Liver (tissue), 9 donors: ENCODE data around the gene ROR1. TPM values are rescaled to one million over a fixed set of nuclear protein-coding genes. Genes with fewer than 3 reads are reported as not detected.

Experiments
- DNase-seq: peaks from one replicate; pipeline ENCODE4 v3.0.0-alpha.2; 2017; ENCODE audit warnings: low spot score
- H3K27ac ChIP-seq, 2 donors: one replicate each; pipeline ENCODE4 v1.7.0; 2013; ENCODE audit warnings: inconsistent platforms in 2 of 2, low read length in 2 of 2, control low read depth in 1 of 2, low read depth in 1 of 2, mild to moderate bottlenecking in 1 of 2
- H3K27me3 ChIP-seq, 4 donors: one replicate each; pipeline versions ENCODE4 v1.6.1 to v1.7.0; 2013; ENCODE audit warnings: low read length in 3 of 4, inconsistent platforms in 1 of 4, mild to moderate bottlenecking in 1 of 4, moderate library complexity in 1 of 4; ENCODE audit not compliant: control insufficient read depth in 4 of 4, insufficient read depth in 4 of 4
- H3K36me3 ChIP-seq, 4 donors: one replicate each; pipeline versions ENCODE4 v1.6.1 to v1.7.0; 2013; ENCODE audit warnings: low read length in 3 of 4, mild to moderate bottlenecking in 3 of 4, low read depth in 1 of 4, moderate library complexity in 1 of 4; ENCODE audit not compliant: control insufficient read depth in 4 of 4, insufficient read depth in 3 of 4
- H3K4me1 ChIP-seq, 4 donors: one replicate each; pipeline versions ENCODE4 v1.6.1 to v1.7.0; 2013; ENCODE audit warnings: low read length in 3 of 4, mild to moderate bottlenecking in 3 of 4, moderate library complexity in 1 of 4; ENCODE audit not compliant: control insufficient read depth in 4 of 4, insufficient read depth in 4 of 4
- H3K4me3 ChIP-seq, 3 donors: one replicate each; pipeline versions ENCODE4 v1.6.1 to v1.7.0; 2013; ENCODE audit warnings: low read length in 3 of 3, control low read depth in 1 of 3, low read depth in 1 of 3, mild to moderate bottlenecking in 1 of 3
- H3K9ac ChIP-seq, 2 donors: one replicate each; pipeline ENCODE4 v1.7.0; 2013; ENCODE audit warnings: low read length in 2 of 2, mild to moderate bottlenecking in 2 of 2, moderate library complexity in 2 of 2, control low read depth in 1 of 2, low read depth in 1 of 2
- H3K9me3 ChIP-seq, 4 donors: one replicate each; pipeline versions ENCODE4 v1.6.1 to v1.7.0; 2013; ENCODE audit warnings: low read length in 3 of 4; ENCODE audit not compliant: control insufficient read depth in 4 of 4
- EGR1 ChIP-seq, 2 donors: IDR thresholded peaks; 2 replicates each; pipeline ENCODE4 v1.6.1; 2016 to 2018; ENCODE audit warnings: antibody characterized with exemption in 2 of 2, low read depth in 2 of 2
- FOXA1 ChIP-seq: IDR thresholded peaks from 2 replicates; pipeline ENCODE4 v1.6.1; 2016; ENCODE audit warnings: antibody characterized with exemption
- FOXA2 ChIP-seq: IDR thresholded peaks from 2 replicates; pipeline ENCODE4 v1.6.1; 2016; ENCODE audit warnings: antibody characterized with exemption
- GABPA ChIP-seq, 2 donors: IDR thresholded peaks in 1 of 2; conservative IDR thresholded peaks in 1 of 2; 2 replicates each; pipeline ENCODE4 v1.6.1; 2016; ENCODE audit warnings: antibody characterized with exemption in 2 of 2, mild to moderate bottlenecking in 1 of 2, moderate library complexity in 1 of 2
- HNF4A ChIP-seq, 2 donors: conservative IDR thresholded peaks; 2 replicates each; pipeline ENCODE4 v1.6.1; 2016; ENCODE audit warnings: antibody characterized with exemption in 2 of 2, mild to moderate bottlenecking in 2 of 2
- HNF4G ChIP-seq: IDR thresholded peaks from 2 replicates; pipeline ENCODE4 v1.6.1; 2016; ENCODE audit warnings: antibody characterized with exemption
- JUND ChIP-seq, 2 donors: IDR thresholded peaks; 2 replicates each; pipeline ENCODE4 v1.6.1; 2016; ENCODE audit warnings: antibody characterized with exemption in 2 of 2
- NR2F2 ChIP-seq: IDR thresholded peaks from 2 replicates; pipeline ENCODE4 v1.6.1; 2016; ENCODE audit warnings: antibody characterized with exemption
- RAD21 ChIP-seq, 2 donors: IDR thresholded peaks; 2 replicates each; pipeline ENCODE4 v1.6.1; 2016; ENCODE audit warnings: antibody characterized with exemption in 2 of 2, mild to moderate bottlenecking in 2 of 2
- RXRA ChIP-seq, 2 donors: IDR thresholded peaks; 2 replicates each; pipeline ENCODE4 v1.6.1; 2017 to 2018; ENCODE audit warnings: antibody characterized with exemption in 2 of 2, mild to moderate bottlenecking in 1 of 2
- SP1 ChIP-seq: IDR thresholded peaks from 2 replicates; pipeline ENCODE4 v1.6.1; 2018; ENCODE audit warnings: antibody characterized with exemption, mild to moderate bottlenecking
- TAF1 ChIP-seq: conservative IDR thresholded peaks from 2 replicates; pipeline ENCODE4 v1.6.1; 2016; ENCODE audit warnings: antibody characterized with exemption, mild to moderate bottlenecking
- YY1 ChIP-seq: IDR thresholded peaks from 2 replicates; pipeline ENCODE4 v1.6.1; 2016; ENCODE audit warnings: antibody characterized with exemption, mild to moderate bottlenecking
- WGBS: extraction: QIAGEN DNeasy Blood & Tissue Kit; methylation state at CpG from one replicate; pipeline ENCODE4 v1.1.7; 2013; 5-methylcytosine and 5-hydroxymethylcytosine counted together
- polyA plus RNA-seq, 2 donors: library from polyadenylated mRNA; stranded (reverse) in 1 of 2; unstranded in 1 of 2; fragments of 200-250 nt in 1 of 2; fragments of >200 nt in 1 of 2; fragmentation: Nextera tagmentation in 1 of 2; extraction: Ambion mirVana in 1 of 2; gene quantifications; one replicate each; pipeline versions ENCODE4 v1.2.1 to v1.2.3, GENCODE V29; 2013 to 2015
- total RNA-seq, 2 donors: library from RNA; depleted of rRNA; stranded (reverse); fragments of >200 nt; gene quantifications; one replicate each; pipeline ENCODE4 v1.2.3, GENCODE V29; 2014
- TF ChIP-seq, protein P1 (sequence below): fragments of 150-350 bp; IDR thresholded peaks from 2 replicates; pipeline ENCODE4 v1.5.1; 2017; ENCODE audit warnings: improper control_type of control experiment, low read depth, low read length; ENCODE audit not compliant: missing input control
- TF ChIP-seq, protein P2 (sequence below): IDR thresholded peaks from 2 replicates; pipeline ENCODE4 v1.6.1; 2016; ENCODE audit warnings: antibody characterized with exemption
- TF ChIP-seq, protein P3 (sequence below): IDR thresholded peaks from 2 replicates; pipeline ENCODE4 v1.6.1; 2016; ENCODE audit warnings: antibody characterized with exemption, mild to moderate bottlenecking
- TF ChIP-seq, protein P4 (sequence below): IDR thresholded peaks from 2 replicates; pipeline ENCODE4 v1.6.1; 2016; ENCODE audit warnings: antibody characterized with exemption
- TF ChIP-seq, protein P5 (sequence below): IDR thresholded peaks from 2 replicates; pipeline ENCODE4 v1.6.1; 2016; ENCODE audit warnings: antibody characterized with exemption
- donor health status: healthy.
- donor health status: healthy.
- donor health status: healthy.
- donor health status: healthy.
- donor health status: healthy.

Gene ROR1
- total and polyA plus RNA-seq, 4 donors, result 0.15 to 0.98 (median 0.37) TPM

DNA sequence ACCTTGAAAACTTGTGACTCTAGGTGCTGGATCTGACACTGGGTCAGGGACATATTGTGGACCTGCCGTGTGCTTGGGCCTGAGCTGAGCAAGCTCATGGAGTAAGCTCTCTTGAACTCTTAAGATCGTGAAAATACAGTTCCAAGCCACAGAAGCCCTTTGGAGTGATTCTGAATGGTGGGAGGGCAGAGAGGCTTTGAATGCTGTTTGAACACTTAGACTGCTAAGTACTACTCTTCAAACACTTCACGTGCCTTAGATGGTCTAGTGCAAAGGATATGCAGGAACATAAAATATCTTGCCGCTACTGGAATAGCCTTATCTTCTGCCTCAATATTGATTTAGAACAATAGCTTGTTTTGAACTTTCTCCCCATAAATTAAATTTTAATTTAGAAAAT is 21.6 kb downstream of the ROR1 start:
- Histone ChIP-seq H3K9ac (no peak overlapping the region), H3K27me3 (no peaks in the 10 kb centered on the region), H3K36me3 (no peaks in the 10 kb centered on the region), H3K9me3 (no peaks in the 10 kb centered on the region), H3K4me1 (no peaks in the 10 kb centered on the region), H3K4me3 (no peak overlapping the region), H3K27ac (no peak overlapping the region)
- WGBS, result 88% methylated on average over 4 of the region's 4 CpGs
- TF ChIP-seq, protein P1, sequence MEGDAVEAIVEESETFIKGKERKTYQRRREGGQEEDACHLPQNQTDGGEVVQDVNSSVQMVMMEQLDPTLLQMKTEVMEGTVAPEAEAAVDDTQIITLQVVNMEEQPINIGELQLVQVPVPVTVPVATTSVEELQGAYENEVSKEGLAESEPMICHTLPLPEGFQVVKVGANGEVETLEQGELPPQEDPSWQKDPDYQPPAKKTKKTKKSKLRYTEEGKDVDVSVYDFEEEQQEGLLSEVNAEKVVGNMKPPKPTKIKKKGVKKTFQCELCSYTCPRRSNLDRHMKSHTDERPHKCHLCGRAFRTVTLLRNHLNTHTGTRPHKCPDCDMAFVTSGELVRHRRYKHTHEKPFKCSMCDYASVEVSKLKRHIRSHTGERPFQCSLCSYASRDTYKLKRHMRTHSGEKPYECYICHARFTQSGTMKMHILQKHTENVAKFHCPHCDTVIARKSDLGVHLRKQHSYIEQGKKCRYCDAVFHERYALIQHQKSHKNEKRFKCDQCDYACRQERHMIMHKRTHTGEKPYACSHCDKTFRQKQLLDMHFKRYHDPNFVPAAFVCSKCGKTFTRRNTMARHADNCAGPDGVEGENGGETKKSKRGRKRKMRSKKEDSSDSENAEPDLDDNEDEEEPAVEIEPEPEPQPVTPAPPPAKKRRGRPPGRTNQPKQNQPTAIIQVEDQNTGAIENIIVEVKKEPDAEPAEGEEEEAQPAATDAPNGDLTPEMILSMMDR, result no peak
- no peak for TF ChIP-seq FOXA1
- TF ChIP-seq RXRA (IDR thresholded peaks at IDR 0.05), result no peak
- TF ChIP-seq FOXA2, result no peak
- no peak for TF ChIP-seq HNF4A (conservative IDR thresholded peaks at IDR 0.05)
- no peak for TF ChIP-seq YY1
- no peak for TF ChIP-seq SP1
- no peak for TF ChIP-seq JUND (IDR thresholded peaks at IDR 0.05)
- TF ChIP-seq, protein P2, sequence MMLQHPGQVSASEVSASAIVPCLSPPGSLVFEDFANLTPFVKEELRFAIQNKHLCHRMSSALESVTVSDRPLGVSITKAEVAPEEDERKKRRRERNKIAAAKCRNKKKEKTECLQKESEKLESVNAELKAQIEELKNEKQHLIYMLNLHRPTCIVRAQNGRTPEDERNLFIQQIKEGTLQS, result no peak
- no peak for TF ChIP-seq EGR1 (IDR thresholded peaks at IDR 0.05; ENCODE audit: low read depth in 2 of 2)
- no peak for TF ChIP-seq HNF4G
- TF ChIP-seq, protein P3, sequence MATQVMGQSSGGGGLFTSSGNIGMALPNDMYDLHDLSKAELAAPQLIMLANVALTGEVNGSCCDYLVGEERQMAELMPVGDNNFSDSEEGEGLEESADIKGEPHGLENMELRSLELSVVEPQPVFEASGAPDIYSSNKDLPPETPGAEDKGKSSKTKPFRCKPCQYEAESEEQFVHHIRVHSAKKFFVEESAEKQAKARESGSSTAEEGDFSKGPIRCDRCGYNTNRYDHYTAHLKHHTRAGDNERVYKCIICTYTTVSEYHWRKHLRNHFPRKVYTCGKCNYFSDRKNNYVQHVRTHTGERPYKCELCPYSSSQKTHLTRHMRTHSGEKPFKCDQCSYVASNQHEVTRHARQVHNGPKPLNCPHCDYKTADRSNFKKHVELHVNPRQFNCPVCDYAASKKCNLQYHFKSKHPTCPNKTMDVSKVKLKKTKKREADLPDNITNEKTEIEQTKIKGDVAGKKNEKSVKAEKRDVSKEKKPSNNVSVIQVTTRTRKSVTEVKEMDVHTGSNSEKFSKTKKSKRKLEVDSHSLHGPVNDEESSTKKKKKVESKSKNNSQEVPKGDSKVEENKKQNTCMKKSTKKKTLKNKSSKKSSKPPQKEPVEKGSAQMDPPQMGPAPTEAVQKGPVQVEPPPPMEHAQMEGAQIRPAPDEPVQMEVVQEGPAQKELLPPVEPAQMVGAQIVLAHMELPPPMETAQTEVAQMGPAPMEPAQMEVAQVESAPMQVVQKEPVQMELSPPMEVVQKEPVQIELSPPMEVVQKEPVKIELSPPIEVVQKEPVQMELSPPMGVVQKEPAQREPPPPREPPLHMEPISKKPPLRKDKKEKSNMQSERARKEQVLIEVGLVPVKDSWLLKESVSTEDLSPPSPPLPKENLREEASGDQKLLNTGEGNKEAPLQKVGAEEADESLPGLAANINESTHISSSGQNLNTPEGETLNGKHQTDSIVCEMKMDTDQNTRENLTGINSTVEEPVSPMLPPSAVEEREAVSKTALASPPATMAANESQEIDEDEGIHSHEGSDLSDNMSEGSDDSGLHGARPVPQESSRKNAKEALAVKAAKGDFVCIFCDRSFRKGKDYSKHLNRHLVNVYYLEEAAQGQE, result no peak
- TF ChIP-seq, protein P4, sequence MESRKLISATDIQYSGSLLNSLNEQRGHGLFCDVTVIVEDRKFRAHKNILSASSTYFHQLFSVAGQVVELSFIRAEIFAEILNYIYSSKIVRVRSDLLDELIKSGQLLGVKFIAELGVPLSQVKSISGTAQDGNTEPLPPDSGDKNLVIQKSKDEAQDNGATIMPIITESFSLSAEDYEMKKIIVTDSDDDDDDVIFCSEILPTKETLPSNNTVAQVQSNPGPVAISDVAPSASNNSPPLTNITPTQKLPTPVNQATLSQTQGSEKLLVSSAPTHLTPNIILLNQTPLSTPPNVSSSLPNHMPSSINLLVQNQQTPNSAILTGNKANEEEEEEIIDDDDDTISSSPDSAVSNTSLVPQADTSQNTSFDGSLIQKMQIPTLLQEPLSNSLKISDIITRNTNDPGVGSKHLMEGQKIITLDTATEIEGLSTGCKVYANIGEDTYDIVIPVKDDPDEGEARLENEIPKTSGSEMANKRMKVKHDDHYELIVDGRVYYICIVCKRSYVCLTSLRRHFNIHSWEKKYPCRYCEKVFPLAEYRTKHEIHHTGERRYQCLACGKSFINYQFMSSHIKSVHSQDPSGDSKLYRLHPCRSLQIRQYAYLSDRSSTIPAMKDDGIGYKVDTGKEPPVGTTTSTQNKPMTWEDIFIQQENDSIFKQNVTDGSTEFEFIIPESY, result no peak
- TF ChIP-seq NR2F2, result no peak
- no peak for TF ChIP-seq TAF1
- DNase-seq, result no peak

DNA sequence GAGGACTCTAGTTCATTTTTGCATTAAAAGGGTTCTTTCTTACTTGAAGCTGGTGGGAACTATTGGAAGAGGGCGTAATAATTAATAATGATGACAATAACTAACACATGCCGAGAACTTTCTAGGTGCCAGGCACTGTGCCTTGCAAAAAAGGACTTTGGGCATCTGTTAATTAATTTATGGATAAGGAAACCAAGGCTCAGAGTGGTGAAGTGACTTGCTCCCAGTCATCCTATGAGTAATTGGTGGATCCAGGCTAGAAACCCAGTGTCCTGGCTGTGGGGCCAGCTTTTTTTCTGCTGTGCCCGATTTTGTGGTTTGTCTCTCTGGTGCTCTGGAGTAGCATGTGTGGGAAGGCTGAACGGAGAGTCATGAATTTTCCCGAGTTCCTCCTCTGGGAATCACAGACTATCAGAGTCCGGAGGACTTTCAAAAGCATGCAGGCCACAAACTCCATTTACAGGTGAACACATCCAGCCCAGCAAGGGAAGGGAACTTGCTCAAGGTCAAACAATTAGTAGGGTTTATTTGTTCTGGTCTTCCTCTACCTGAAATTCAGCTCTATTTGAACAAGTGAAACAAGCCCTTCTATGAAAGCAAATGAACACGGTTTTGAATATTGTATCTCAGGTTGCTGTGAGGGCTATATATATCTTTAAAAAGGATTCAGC is 23.4 kb downstream of the ROR1 start:
- no peak overlapping the region for H3K4me3 ChIP-seq
- DNase-seq, result no peak
- H3K4me1 ChIP-seq, result no peaks in the 10 kb centered on the region
- WGBS, result 83% methylated on average over 7 of the region's 7 CpGs
- no peak overlapping the region for H3K9ac ChIP-seq
- no peaks in the 10 kb centered on the region for H3K27me3 ChIP-seq
- no peak overlapping the region for H3K27ac ChIP-seq
- no peaks in the 10 kb centered on the region for H3K9me3 ChIP-seq
- no peaks in the 10 kb centered on the region for H3K36me3 ChIP-seq
- TF ChIP-seq RAD21 (IDR thresholded peaks at IDR 0.05), result no peak
- no peak for TF ChIP-seq JUND (IDR thresholded peaks at IDR 0.05)
- TF ChIP-seq HNF4A (conservative IDR thresholded peaks at IDR 0.05), result no peak
- no peak for TF ChIP-seq FOXA2
- TF ChIP-seq, protein P4, result no peak
- TF ChIP-seq TAF1, result no peak
- TF ChIP-seq RXRA (IDR thresholded peaks at IDR 0.05), result no peak
- TF ChIP-seq FOXA1, result no peak
- TF ChIP-seq, protein P5, sequence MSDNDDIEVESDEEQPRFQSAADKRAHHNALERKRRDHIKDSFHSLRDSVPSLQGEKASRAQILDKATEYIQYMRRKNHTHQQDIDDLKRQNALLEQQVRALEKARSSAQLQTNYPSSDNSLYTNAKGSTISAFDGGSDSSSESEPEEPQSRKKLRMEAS, result no peak
- TF ChIP-seq, protein P1, result no peak
- no peak for TF ChIP-seq NR2F2
- no peak for TF ChIP-seq GABPA (IDR thresholded peaks at IDR 0.05 in 1 of 2, conservative IDR thresholded peaks at IDR 0.05 in 1 of 2)
- TF ChIP-seq YY1, result no peak
- TF ChIP-seq EGR1 (IDR thresholded peaks at IDR 0.05; ENCODE audit: low read depth in 2 of 2), result no peak
